H1 (cell line): ENCODE data around the gene TMEM82. TPM values are rescaled to one million over a fixed set of nuclear protein-coding genes. Genes with fewer than 3 reads are reported as not detected.

Experiments used
- BCL11A ChIP-seq, 2 experiments: IDR thresholded peaks; one replicate each; pipeline ENCODE4 v1.6.1; 2011; ENCODE audit warnings: low read depth in 2 of 2, low read length in 2 of 2, mild to moderate bottlenecking in 2 of 2
- KDM1A ChIP-seq: fragments of 200-600, 300-600 bp; sonication (generic); IDR thresholded peaks from 2 replicates; pipeline ENCODE4 v1.7.1; 2016; ENCODE audit warnings: mild to moderate bottlenecking, low read length, borderline replicate concordance
- POU5F1 ChIP-seq: IDR thresholded peaks from 2 replicates; pipeline ENCODE4 v1.6.1; 2011; ENCODE audit warnings: low read depth, mild to moderate bottlenecking, low read length, moderate library complexity
- SUZ12 ChIP-seq: fragments of 200-600 bp; sonication (generic); IDR thresholded peaks from 2 replicates; pipeline ENCODE4 v1.6.1; 2012; ENCODE audit warnings: mild to moderate bottlenecking, inconsistent platforms, low read length, moderate library complexity, mixed read lengths
- YY1 ChIP-seq: IDR thresholded peaks from 2 replicates; pipeline ENCODE4 v1.6.1; 2011; ENCODE audit warnings: low read depth, mild to moderate bottlenecking, low read length
- polyA plus RNA-seq, 7 experiments: library from polyadenylated mRNA; depleted of rRNA in 3 of 7; stranded (reverse) in 5 of 7; unstranded in 2 of 7; fragments of >200 nt in 5 of 7; fragments of 200-250 nt in 2 of 7; gene quantifications; 1 replicate in 5 of 7; 2 replicates in 1 of 7; 4 replicates in 1 of 7; pipeline versions ENCODE4 v1.2.1 to v1.2.3, GENCODE V29; 2011 to 2013; ENCODE audit warnings: missing spikeins in 2 of 7, mixed read lengths in 2 of 7
- total RNA-seq: library from RNA; stranded (reverse); fragmentation: NEBNext Ultra II Directional; extraction: Animal tissue kit (Norgen Biotek cat#: 25700); gene quantifications from 2 replicates; pipeline ENCODE4 v1.2.1, GENCODE V29; 2021
- TF ChIP-seq, protein P1 (sequence below): fragments of 300-600 bp; sonication (generic); IDR thresholded peaks from 2 replicates; pipeline ENCODE4 v1.7.1; 2012; ENCODE audit warnings: low read length, moderate library complexity, mild to moderate bottlenecking, inconsistent platforms; ENCODE audit not compliant: insufficient replicate concordance
- TF ChIP-seq, protein P2 (sequence below): IDR thresholded peaks from 2 replicates; pipeline ENCODE4 v1.6.1; 2011; ENCODE audit warnings: low read depth, mild to moderate bottlenecking, low read length; ENCODE audit not compliant: insufficient read depth

TMEM82 gene
- total and polyA plus RNA-seq, 2 of the 8 experiments (the other 6 are each of a cell fraction or from before 2014, with no cell fraction given), result 0.32 to 2.1 TPM

DNA sequence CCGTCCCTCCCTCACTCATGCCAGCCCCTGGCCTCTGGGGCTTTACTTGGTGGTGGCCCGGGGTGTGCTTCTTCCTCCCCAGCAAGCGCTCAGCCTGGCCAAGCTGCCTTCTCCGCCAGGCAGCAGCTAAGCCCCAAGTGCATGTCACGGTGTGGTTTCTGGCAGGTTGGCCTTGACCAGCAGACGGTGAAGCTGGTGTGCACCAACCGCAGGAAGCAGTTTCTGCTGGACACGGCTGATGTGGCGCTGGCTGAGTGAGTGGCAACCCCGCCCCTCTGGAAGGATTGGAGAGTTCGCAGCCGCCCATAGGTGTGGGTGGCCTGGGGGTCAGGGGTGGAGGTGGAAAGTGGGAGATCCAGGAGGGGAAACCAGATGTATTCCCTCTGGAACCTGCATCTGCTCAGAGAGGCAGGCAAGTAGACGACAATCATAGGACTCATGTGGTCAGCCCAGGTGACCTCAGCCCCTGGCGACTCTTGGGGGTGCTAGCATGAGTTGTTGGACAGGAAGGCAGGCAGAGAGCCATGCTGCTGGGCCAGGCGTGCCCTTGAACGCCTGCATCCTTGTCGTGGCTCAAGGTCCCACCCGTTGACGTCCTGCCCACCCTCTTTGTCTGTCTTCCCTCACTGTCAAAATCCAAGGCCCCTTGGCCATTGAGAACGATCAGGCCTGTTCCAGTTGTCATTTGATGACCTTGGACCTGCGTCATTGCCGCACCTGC lies 13.2 kb upstream of the TMEM82 start (continued):
- TF ChIP-seq, protein P1, sequence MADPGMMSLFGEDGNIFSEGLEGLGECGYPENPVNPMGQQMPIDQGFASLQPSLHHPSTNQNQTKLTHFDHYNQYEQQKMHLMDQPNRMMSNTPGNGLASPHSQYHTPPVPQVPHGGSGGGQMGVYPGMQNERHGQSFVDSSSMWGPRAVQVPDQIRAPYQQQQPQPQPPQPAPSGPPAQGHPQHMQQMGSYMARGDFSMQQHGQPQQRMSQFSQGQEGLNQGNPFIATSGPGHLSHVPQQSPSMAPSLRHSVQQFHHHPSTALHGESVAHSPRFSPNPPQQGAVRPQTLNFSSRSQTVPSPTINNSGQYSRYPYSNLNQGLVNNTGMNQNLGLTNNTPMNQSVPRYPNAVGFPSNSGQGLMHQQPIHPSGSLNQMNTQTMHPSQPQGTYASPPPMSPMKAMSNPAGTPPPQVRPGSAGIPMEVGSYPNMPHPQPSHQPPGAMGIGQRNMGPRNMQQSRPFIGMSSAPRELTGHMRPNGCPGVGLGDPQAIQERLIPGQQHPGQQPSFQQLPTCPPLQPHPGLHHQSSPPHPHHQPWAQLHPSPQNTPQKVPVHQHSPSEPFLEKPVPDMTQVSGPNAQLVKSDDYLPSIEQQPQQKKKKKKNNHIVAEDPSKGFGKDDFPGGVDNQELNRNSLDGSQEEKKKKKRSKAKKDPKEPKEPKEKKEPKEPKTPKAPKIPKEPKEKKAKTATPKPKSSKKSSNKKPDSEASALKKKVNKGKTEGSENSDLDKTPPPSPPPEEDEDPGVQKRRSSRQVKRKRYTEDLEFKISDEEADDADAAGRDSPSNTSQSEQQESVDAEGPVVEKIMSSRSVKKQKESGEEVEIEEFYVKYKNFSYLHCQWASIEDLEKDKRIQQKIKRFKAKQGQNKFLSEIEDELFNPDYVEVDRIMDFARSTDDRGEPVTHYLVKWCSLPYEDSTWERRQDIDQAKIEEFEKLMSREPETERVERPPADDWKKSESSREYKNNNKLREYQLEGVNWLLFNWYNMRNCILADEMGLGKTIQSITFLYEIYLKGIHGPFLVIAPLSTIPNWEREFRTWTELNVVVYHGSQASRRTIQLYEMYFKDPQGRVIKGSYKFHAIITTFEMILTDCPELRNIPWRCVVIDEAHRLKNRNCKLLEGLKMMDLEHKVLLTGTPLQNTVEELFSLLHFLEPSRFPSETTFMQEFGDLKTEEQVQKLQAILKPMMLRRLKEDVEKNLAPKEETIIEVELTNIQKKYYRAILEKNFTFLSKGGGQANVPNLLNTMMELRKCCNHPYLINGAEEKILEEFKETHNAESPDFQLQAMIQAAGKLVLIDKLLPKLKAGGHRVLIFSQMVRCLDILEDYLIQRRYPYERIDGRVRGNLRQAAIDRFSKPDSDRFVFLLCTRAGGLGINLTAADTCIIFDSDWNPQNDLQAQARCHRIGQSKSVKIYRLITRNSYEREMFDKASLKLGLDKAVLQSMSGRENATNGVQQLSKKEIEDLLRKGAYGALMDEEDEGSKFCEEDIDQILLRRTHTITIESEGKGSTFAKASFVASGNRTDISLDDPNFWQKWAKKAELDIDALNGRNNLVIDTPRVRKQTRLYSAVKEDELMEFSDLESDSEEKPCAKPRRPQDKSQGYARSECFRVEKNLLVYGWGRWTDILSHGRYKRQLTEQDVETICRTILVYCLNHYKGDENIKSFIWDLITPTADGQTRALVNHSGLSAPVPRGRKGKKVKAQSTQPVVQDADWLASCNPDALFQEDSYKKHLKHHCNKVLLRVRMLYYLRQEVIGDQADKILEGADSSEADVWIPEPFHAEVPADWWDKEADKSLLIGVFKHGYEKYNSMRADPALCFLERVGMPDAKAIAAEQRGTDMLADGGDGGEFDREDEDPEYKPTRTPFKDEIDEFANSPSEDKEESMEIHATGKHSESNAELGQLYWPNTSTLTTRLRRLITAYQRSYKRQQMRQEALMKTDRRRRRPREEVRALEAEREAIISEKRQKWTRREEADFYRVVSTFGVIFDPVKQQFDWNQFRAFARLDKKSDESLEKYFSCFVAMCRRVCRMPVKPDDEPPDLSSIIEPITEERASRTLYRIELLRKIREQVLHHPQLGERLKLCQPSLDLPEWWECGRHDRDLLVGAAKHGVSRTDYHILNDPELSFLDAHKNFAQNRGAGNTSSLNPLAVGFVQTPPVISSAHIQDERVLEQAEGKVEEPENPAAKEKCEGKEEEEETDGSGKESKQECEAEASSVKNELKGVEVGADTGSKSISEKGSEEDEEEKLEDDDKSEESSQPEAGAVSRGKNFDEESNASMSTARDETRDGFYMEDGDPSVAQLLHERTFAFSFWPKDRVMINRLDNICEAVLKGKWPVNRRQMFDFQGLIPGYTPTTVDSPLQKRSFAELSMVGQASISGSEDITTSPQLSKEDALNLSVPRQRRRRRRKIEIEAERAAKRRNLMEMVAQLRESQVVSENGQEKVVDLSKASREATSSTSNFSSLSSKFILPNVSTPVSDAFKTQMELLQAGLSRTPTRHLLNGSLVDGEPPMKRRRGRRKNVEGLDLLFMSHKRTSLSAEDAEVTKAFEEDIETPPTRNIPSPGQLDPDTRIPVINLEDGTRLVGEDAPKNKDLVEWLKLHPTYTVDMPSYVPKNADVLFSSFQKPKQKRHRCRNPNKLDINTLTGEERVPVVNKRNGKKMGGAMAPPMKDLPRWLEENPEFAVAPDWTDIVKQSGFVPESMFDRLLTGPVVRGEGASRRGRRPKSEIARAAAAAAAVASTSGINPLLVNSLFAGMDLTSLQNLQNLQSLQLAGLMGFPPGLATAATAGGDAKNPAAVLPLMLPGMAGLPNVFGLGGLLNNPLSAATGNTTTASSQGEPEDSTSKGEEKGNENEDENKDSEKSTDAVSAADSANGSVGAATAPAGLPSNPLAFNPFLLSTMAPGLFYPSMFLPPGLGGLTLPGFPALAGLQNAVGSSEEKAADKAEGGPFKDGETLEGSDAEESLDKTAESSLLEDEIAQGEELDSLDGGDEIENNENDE, result no peak
- TF ChIP-seq YY1 (no peak), POU5F1 (no peak), BCL11A (IDR thresholded peaks at IDR 0.05; ENCODE audit: low read depth in 2 of 2, low read length in 2 of 2) (no peak), KDM1A (no peak), SUZ12 (no peak)
- TF ChIP-seq, protein P2, sequence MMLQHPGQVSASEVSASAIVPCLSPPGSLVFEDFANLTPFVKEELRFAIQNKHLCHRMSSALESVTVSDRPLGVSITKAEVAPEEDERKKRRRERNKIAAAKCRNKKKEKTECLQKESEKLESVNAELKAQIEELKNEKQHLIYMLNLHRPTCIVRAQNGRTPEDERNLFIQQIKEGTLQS, result no peak
